BLaER1 treated with 17β-estradiol and CSF1 and Interleukin-3, amounts not matched to agents 10 nM and 100 nM (cell line): ENCODE measurements around the gene TIGD6.

Source experiments
- H3K27ac ChIP-seq, 11 experiments: shearing (Covaris generic); formaldehyde crosslinking; 2 replicates each; pipeline ENCODE4 v1.8.1; 2022
- H3K27me3 ChIP-seq, 11 experiments: shearing (Covaris generic); formaldehyde crosslinking; 2 replicates each; pipeline ENCODE4 v1.8.1; 2022
- H3K36me3 ChIP-seq, 11 experiments: shearing (Covaris generic); formaldehyde crosslinking; 2 replicates each; pipeline ENCODE4 v1.8.1; 2022
- H3K4me1 ChIP-seq, 10 experiments: shearing (Covaris generic); formaldehyde crosslinking; 2 replicates each; pipeline ENCODE4 v1.8.1; 2022
- H3K4me2 ChIP-seq, 11 experiments: shearing (Covaris generic); formaldehyde crosslinking; 2 replicates each; pipeline ENCODE4 v1.8.1; 2022
- H3K4me3 ChIP-seq, 10 experiments: shearing (Covaris generic); formaldehyde crosslinking; 2 replicates each; pipeline ENCODE4 v1.8.1; 2022
- H3K9ac ChIP-seq, 11 experiments: shearing (Covaris generic); formaldehyde crosslinking; 2 replicates each; pipeline ENCODE4 v1.8.1; 2022
- H3K9me3 ChIP-seq, 11 experiments: shearing (Covaris generic); formaldehyde crosslinking; replicated peaks in 1 of 11; 2 replicates each; pipeline ENCODE4 v1.8.1; 2022
- H4K20me1 ChIP-seq, 11 experiments: shearing (Covaris generic); formaldehyde crosslinking; 2 replicates each; pipeline ENCODE4 v1.8.1; 2022
- Cebpa-rat ChIP-seq, 11 experiments: shearing (Covaris generic); IDR thresholded peaks; 2 replicates each; pipeline ENCODE4 v1.8.1; 2022

The TIGD6 gene

DNA sequence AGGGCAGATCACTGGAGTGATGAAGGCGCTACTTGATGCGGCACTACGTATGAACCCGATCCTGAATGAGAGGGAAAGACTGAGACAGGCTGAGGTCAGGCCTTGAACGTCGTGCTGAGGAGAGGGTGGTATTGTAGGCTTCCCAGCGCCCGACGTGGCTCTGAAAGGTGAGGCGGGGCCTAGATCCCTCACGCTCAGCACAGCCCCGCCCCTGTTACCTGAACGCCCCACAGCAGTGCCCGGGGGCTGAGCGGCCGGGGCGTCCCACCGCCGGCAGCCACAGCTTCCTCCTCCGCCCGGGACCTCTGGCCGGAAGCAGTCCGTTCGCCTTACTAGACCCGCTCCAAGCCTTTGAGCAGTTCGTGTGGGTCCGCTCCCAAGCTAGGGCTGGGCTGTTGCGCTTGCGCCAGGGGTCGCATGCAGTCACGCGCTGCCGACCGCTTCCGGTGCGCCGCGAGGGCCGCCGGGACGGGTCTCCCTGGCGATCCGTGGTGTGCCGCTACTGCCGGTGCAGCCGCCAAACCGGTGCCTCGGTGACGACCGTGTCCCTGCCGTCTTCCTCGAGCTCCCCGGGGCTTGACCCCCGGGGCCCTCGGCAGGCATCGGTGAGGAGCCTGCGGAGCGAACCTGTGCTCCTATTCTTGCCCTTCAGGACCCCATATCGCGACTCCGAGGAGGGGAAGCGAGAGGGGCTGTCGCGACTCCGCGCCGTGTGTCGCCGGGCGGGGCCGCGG lies at the start of gene TIGD6, which contains the start of gene HMGXB3:
Gene TIGD6 (minus strand): TSS at position 399 of the 734 bp plus-strand sequence. CDS start 4,306 bp downstream, outside the sequence.
Gene HMGXB3 (plus strand): TSS at position 484 of the 734 bp plus-strand sequence. CDS start 4,114 bp downstream, outside the sequence.
- Histone ChIP-seq H3K36me3 (peaks cover 32 to 41% (median 36%) of the 10 kb centered on the region in 11 experiments), H3K9me3 (no peaks in the 10 kb centered on the region), H3K27ac (peak within 1 kb of the TSS; percentile 92 to 100 (median 98)), H3K9ac (peak within 1 kb of the TSS; percentile 93 to 100 (median 98)), H3K4me1 (peaks cover 24 to 43% (median 28%) of the 10 kb centered on the region in 10 experiments), H3K27me3 (no peaks in the 10 kb centered on the region), H3K4me3 (peak within 1 kb of the TSS; percentile 89 to 99 (median 93)), H3K4me2 (peak within 1 kb of the TSS; percentile 77 to 97 (median 90)), H4K20me1 (peaks cover 35 to 45% (median 37%) of the 10 kb centered on the region in 11 experiments; a peak in 20 of 22 replicates)
- no peak for TF ChIP-seq Cebpa-rat (IDR thresholded peaks at IDR 0.05)

DNA sequence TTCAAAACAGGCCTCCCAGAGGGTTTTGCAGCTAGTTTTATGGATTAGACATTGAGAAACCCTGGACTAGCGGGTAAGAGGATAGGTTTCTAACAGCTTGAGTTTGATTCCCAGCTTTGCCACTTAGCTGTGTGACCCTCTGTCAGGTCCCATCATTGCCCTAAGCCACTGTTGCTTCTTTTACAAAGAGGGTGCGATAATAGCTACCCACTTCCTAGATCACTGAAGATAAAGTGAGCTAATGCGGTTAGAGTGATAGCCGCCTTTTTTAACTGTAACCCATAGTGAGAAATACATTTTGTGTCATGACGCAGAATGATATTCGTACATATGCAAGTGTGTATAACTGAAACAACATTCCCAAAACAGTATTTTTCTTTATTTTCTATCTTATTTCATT lies 45.6 kb upstream of the TIGD6 start:
- H3K4me1 ChIP-seq, result peaks cover 19 to 67% (median 33%) of the 10 kb centered on the region in 10 experiments
- peaks cover 97 to 100% (median 98%) of the 10 kb centered on the region in 11 experiments for H3K36me3 ChIP-seq
- no peak for TF ChIP-seq Cebpa-rat (IDR thresholded peaks at IDR 0.05)
- H4K20me1 ChIP-seq, result peaks cover 0 to 67% (median 39%) of the 10 kb centered on the region in 11 experiments; a peak in 13 of 22 replicates
- H3K27ac ChIP-seq, result no peak overlapping the region
- no peak overlapping the region for H3K9ac ChIP-seq
- H3K4me2 ChIP-seq, result no peak overlapping the region
- no peaks in the 10 kb centered on the region for H3K27me3 ChIP-seq
- H3K4me3 ChIP-seq, result no peak overlapping the region
- H3K9me3 ChIP-seq, result no peaks in the 10 kb centered on the region

DNA sequence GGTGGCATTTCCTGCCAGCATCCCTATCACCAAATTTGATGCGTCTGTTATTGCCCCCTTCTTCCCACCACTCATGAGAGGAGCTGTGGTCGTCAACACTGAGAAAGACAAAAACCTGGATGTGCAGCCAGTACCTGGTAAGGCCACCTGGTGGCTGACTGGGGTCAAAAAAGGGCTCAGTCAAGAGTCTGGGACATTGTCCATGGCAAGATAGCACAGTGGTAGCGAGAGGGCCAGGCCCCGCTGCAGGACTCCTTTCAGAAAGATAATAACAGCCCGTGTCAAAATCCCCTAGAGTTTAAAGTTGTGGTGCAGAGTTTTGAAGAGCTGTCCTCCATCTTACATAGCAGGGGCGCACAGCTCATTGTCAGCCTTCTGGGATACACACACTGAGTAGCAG lies 45.1 kb upstream of the TIGD6 start:
- H3K4me2 ChIP-seq, result no peak overlapping the region
- no peak for TF ChIP-seq Cebpa-rat (IDR thresholded peaks at IDR 0.05)
- no peaks in the 10 kb centered on the region for H3K9me3 ChIP-seq
- no peak overlapping the region for H3K4me3 ChIP-seq
- H3K36me3 ChIP-seq, result peaks cover 97 to 100% (median 99%) of the 10 kb centered on the region in 11 experiments
- no peak overlapping the region for H3K27ac ChIP-seq
- no peaks in the 10 kb centered on the region for H3K27me3 ChIP-seq
- peaks cover 0 to 65% (median 39%) of the 10 kb centered on the region in 11 experiments; a peak in 13 of 22 replicates for H4K20me1 ChIP-seq
- peaks cover 14 to 64% (median 28%) of the 10 kb centered on the region in 10 experiments for H3K4me1 ChIP-seq
- no peak overlapping the region for H3K9ac ChIP-seq

DNA sequence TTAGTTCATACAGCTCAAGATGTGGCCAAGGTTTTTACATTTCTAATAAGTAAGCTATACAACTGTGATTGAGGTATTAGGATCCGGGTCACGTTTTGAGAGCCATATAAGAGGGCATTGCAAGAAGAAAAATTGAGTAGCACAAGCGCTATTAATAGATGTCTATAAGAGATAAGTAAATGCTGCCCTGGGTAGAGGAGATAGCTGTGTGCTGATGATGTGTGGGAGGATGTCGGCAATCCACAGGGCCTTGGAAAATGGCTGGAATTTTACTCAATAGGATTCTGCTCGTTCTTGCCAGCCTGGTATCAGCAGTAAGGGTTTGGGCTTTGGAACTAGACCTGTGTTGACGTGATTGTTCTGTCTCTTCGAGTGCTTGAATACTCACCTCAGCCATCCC lies 44.3 kb upstream of the TIGD6 start:
- H3K4me1 ChIP-seq, result peaks cover 14 to 56% (median 21%) of the 10 kb centered on the region in 10 experiments
- no peaks in the 10 kb centered on the region for H3K27me3 ChIP-seq
- no peak for TF ChIP-seq Cebpa-rat (IDR thresholded peaks at IDR 0.05)
- 0 out of 22 replicates have a peak overlapping the region, but pooled peaks of 1 of the 11 experiments have one; percentile 16 for H3K9ac ChIP-seq
- peaks cover 0 to 60% (median 32%) of the 10 kb centered on the region in 11 experiments; a peak in 13 of 22 replicates for H4K20me1 ChIP-seq
- H3K4me2 ChIP-seq, result peak overlapping the region in 5 of 11 experiments; percentile 65 to 76 (median 72); a peak in 9 of 22 replicates
- peaks cover 97 to 100% (median 99%) of the 10 kb centered on the region in 11 experiments for H3K36me3 ChIP-seq
- no peak overlapping the region for H3K4me3 ChIP-seq
- no peaks in the 10 kb centered on the region for H3K9me3 ChIP-seq
- H3K27ac ChIP-seq, result peak overlapping the region in 2 of 11 experiments; percentile 30 to 33; a peak in 3 of 22 replicates

DNA sequence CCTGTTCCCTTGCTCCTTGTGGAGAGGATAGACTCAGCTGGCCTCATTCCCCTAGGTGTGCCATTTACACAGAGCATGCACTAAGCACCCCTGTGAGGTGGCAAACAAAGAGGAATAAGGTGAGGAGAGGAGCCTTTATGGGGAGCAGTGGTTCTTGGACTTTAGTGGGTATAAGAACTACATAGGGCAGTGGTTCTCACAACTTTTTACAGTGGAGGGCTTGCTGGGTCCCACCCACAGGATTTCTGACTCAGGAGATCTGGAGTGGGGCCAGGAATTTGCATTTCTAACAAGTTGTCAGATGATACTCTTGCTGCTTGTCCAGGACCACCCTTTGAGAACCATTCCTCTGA lies 43.9 kb upstream of the TIGD6 start:
- TF ChIP-seq Cebpa-rat (IDR thresholded peaks at IDR 0.05), result no peak
- peak overlapping the region in 5 of 11 experiments; percentile 3 to 27 (median 16); a peak in 3 of 22 replicates for H3K9ac ChIP-seq
- H3K9me3 ChIP-seq, result no peaks in the 10 kb centered on the region
- peaks cover 96 to 100% (median 98%) of the 10 kb centered on the region in 11 experiments for H3K36me3 ChIP-seq
- H3K4me1 ChIP-seq, result peaks cover 14 to 52% (median 20%) of the 10 kb centered on the region in 10 experiments
- H3K27me3 ChIP-seq, result no peaks in the 10 kb centered on the region
- peaks cover 0 to 59% (median 28%) of the 10 kb centered on the region in 11 experiments; a peak in 13 of 22 replicates for H4K20me1 ChIP-seq
- no peak overlapping the region for H3K4me3 ChIP-seq
- H3K4me2 ChIP-seq, result peak overlapping the region; percentile 24 to 76 (median 64); a peak in 20 of 22 replicates
- H3K27ac ChIP-seq, result peak overlapping the region in 8 of 11 experiments; percentile 1 to 47 (median 32); a peak in 10 of 22 replicates

DNA sequence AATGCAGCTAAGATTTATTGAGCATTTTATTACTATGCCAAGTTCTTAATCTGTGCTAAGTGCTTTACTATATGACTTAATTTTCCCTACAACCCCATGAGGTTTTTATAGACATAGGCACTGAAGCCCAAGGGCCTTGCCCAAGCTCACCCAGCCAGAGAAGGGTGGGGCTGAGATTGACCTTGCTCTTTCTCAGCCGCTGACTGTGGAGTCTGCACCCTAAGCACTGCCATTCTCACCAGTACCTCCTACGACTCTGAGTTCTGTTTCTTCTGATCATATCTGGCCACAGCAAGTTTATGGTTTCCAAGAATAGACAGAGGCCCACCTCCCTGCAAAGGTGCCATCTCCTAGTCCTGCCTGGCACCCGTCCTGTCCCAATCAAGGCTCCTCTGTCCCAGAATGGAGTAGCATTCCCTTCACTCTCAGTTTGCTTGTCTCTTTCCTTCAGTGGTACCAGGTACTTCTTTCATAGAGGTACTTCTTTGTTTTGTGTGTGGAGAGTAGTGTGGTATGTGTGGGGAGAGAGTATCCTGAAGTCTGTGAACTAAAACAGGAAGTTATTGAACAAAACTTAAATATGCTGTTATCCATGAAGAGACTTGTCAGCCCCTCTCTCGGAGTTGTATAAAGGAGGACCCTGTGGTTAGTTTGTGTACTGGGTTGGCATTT lies 43.3 kb upstream of the TIGD6 start:
- Histone ChIP-seq H3K9me3 (no peaks in the 10 kb centered on the region), H3K9ac (peak overlapping the region in 5 of 11 experiments; percentile 3 to 27 (median 16); a peak in 6 of 22 replicates), H3K27ac (peak overlapping the region in 8 of 11 experiments; percentile 1 to 47 (median 32); a peak in 12 of 22 replicates), H3K27me3 (no peaks in the 10 kb centered on the region), H3K4me1 (peaks cover 15 to 47% (median 21%) of the 10 kb centered on the region in 10 experiments), H3K4me3 (no peak overlapping the region), H3K36me3 (peaks cover 95 to 100% (median 98%) of the 10 kb centered on the region in 11 experiments), H4K20me1 (peaks cover 0 to 54% (median 26%) of the 10 kb centered on the region in 11 experiments; a peak in 13 of 22 replicates), H3K4me2 (peak overlapping the region; percentile 24 to 76 (median 64))
- no peak for TF ChIP-seq Cebpa-rat (IDR thresholded peaks at IDR 0.05)

DNA sequence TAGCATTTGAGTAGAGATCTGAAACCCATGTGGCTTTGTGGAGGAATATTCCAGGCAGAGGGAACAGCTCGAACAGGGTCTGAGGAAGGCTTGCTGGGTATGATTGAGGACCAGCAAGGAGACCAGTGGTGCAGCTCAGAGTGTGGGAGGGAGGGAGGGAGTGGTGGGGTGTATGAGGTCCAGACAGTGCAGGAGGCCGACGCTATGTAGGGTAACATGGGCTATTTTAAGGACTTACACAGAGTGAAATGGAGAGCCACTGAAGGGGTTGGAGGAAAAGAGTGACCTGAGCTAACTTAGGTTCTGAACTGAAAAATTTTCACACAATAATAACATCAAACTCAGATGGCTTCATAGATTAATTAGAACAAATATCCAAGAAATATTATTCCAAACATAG lies 42.0 kb upstream of the TIGD6 start:
- H3K9ac ChIP-seq, result peak overlapping the region in 1 of 11 experiments; percentile 32; a peak in 1 of 22 replicates
- H4K20me1 ChIP-seq, result peaks cover 0 to 47% (median 18%) of the 10 kb centered on the region in 11 experiments; a peak in 13 of 22 replicates
- TF ChIP-seq Cebpa-rat (IDR thresholded peaks at IDR 0.05), result no peak
- peaks cover 95 to 100% (median 98%) of the 10 kb centered on the region in 11 experiments for H3K36me3 ChIP-seq
- H3K9me3 ChIP-seq, result no peaks in the 10 kb centered on the region
- H3K27ac ChIP-seq, result no peak overlapping the region
- H3K4me2 ChIP-seq, result peak overlapping the region in 2 of 11 experiments; percentile 26 to 65; a peak in 3 of 22 replicates
- H3K4me1 ChIP-seq, result peaks cover 17 to 41% (median 29%) of the 10 kb centered on the region in 10 experiments
- H3K27me3 ChIP-seq, result no peaks in the 10 kb centered on the region
- no peak overlapping the region for H3K4me3 ChIP-seq

DNA sequence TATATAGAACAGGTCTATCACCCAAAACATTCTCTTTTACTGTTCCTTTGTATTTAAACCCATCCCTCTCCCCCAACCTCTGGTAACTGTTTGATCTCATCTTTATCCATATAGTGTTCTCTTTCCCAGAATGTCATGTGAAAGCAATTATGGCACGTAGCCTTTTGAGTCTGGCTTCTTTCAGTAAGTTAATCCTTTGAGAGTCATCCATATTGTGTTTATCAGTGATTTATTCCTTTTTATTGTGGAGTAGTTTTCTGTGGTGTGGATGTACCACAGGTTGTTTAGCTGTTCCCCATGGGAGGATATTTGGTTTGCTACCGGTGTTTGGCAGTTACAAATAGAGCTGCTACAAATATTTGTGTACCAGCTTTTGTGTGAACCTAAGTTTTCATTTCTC lies 38.1 kb upstream of the TIGD6 start:
- no peak overlapping the region for H3K4me3 ChIP-seq
- no peaks in the 10 kb centered on the region for H3K9me3 ChIP-seq
- peaks cover 0 to 56% (median 13%) of the 10 kb centered on the region in 11 experiments; a peak in 13 of 22 replicates for H4K20me1 ChIP-seq
- TF ChIP-seq Cebpa-rat (IDR thresholded peaks at IDR 0.05), result no peak
- H3K4me1 ChIP-seq, result peaks cover 25 to 45% (median 35%) of the 10 kb centered on the region in 10 experiments
- no peak overlapping the region for H3K9ac ChIP-seq
- peaks cover 97 to 100% (median 99%) of the 10 kb centered on the region in 11 experiments for H3K36me3 ChIP-seq
- no peaks in the 10 kb centered on the region for H3K27me3 ChIP-seq
- peak overlapping the region in 4 of 11 experiments; percentile 6 to 38 (median 26); a peak in 5 of 22 replicates for H3K4me2 ChIP-seq
- H3K27ac ChIP-seq, result no peak overlapping the region
